Caki2 (cell line): ENCODE data around the gene ALOX15. TPM values are rescaled to one million over a fixed set of nuclear protein-coding genes. Genes with fewer than 3 reads are reported as not detected.

ENCODE experiments used
- DNase-seq: peaks from one replicate; pipeline ENCODE4 v3.0.0-alpha.2; 2015; ENCODE audit warnings: low read depth
- in situ Hi-C: cut with HindIII; loops from 2 replicates; pipeline ENCODE4 v1.10.0; 2016; ENCODE audit warnings: low sequenced_read_pairs, low pct_unique_long_range_greater_than_20kb, mixed read lengths
- total RNA-seq: library from RNA; depleted of rRNA; stranded (reverse); fragments of >200 nt; shearing (Covaris generic); gene quantifications from 2 replicates; pipeline ENCODE4 v1.2.3, GENCODE V29; 2014; ENCODE audit warnings: low replicate concordance; rRNA removed

Gene ALOX15
- total RNA-seq, 1 experiment from 2014 or later: not detected

GRCh38 chr17:4586043-4586442, 55.4 kb downstream of the ALOX15 start:
- in situ Hi-C loops: no loop called here
- no peak for DNase-seq

DNA sequence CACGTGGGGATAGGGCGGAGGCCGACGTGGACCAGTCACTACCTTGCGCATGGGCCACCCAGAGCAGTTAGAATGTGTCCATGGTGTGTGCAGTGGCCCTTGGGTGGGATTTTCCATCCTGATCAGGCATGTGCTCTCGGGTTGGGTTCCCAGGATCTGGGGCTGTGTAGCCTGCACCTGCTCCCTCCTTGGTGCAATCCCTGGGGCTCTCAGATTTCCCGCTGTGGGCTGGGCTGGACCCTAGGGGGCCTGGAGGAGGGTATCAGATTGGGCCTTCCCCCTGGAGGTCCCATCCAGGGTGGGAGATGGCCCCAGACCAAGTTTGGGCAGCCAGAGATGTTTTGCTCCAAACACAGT, 55.9 kb downstream of the ALOX15 start:
- no peak for DNase-seq
- in situ Hi-C loops: no loop called here

- peak; percentile 74 for DNase-seq
Measured at GRCh38 chr17:4584917-4585637, 56.4 kb downstream of the ALOX15 start.

DNA sequence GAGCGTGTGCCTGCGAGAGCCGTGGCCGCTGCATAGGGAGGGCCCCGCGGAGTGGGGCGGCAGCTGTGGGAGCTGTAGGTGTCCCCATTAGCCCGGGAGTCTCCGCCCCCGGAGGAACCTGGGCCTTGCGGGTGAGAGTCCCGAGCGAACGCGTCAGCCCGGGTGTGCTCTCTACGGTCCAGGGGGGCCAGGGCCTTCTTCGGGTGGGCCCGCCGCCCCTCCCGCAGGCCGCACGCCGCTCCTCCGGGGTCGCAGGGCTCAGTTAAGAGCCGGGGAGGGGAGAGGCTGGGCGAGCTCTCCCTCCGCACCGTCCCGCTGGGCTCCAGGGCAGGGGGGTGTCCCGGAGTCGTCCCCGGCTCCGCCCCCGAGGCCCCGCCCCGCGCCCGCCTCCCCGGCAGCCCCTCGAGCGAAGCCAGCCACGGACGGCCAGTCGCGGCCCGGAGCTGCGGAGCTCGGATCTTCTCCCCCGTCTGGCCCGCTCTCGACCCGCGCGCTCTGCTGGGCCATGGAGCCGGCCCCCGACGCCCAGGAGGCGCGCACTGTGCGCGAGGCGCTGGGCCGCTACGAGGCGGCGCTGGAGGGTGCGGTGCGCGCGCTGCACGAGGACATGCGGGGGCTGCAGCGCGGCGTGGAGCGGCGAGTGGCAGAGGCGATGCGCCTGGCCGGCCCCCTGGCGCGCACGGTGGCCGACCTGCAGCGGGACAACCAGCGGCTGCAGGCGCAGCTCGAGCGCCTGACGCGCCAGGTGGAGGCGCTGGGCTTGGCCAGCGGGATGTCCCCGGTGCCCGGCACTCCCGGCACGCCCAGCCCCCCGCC, 57.2 kb downstream of the ALOX15 start, which contains the start of gene SMTNL2:
TSS of gene SMTNL2 (plus strand) at position 429 of the 816 bp plus-strand sequence. CDS start at position 506, 77 bp downstream.
- in situ Hi-C loops: no loop called here
- peak; percentile 35 for DNase-seq

More at GRCh38 chr17:4584917-4585637, 56.4 kb downstream of the ALOX15 start:
- in situ Hi-C loops: no loop called here

DNA sequence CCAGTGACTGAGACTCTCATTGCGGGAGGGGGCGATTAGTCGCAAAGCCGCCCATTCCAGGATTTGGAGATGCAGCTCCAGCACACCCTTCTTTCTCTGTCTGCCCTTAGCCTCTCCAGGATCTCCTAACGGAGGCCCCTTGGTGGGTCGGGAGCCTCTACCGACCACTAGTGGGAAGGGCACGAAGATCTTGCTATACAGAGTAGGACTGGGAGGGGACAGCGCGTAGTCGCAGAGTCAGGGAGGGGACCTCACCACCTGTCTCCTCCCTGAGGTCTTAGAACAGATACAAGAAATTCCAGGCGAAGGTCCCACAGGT, 57.7 kb downstream of the ALOX15 start:
- no peak for DNase-seq
- in situ Hi-C loops: no loop called here

DNA sequence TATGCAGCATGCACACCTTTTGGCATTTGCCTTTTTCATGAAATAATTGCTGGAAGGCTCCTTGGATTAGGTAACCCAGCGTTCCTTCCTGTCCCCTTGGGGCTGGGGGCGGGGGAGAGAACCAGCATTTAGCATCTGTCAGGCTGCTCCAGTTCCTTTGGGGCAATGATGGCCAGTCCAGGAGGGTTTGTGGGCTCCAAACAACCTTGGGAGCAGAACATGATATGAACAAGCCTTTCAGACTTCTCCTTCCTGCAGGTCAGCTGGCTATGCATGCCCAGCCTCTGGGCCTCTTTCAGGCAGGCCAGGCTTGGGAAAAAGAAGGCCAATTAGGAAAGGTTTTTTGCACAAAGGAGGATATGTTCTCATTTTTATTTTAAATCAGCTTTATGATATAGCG, 58.3 kb downstream of the ALOX15 start:
- in situ Hi-C loops: no loop called here
- no peak for DNase-seq

DNA sequence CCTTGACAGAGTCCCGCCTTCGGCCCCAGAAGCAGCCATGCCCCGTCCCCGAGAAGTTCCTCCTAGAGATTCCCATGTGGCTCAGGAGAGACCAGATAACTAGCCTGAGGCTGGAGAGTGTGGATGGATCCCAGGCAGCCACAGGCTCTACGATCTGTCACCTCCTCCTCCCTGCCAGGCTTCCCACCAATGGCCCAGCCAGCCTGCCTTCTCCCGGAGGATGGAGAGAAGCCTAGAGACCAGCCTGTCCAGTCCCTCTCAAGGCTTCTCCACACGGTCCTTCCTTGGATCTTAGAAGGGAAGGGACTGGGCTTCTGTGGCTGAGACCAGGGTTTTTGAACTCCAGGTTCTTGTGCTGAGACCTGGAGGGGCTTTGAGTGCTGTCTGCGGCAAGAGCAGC, 58.8 kb downstream of the ALOX15 start:
- DNase-seq: no peak
- in situ Hi-C loops: no loop called here

DNA sequence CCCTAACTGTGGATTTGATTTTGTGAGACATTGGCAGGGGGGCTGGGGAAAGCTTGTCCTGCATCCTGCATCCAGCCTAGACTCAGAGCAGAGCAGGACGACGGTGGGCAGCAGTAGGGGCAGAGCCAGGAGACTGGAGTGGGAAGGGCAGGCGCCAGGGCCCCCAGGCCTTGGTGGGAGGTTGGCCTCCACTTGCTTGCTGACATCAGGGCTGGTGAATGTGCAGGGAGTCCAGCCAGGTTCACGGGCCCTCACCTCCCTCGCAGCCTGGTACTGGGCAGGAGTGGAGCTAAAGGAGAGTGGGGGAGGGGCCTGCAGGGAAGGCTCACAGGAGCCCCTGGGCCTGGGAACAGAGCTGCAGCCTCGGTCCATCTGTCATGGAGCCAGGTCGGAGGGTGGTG, 59.4 kb downstream of the ALOX15 start:
- no peak for DNase-seq
- in situ Hi-C loops: no loop called here

Other genes starting within 250 kb of the ALOX15 start
- 2.7 TPM in 1 of 2 replicates, not detected in the other for gene SPNS3, start 207.7 kb downstream of the ALOX15 start, total RNA-seq
- 0.71 and 2.3 TPM in 2 replicates for gene SPNS2, start 142.8 kb downstream of the ALOX15 start, total RNA-seq
- gene MYBBP1A, start 86.3 kb downstream of the ALOX15 start, total RNA-seq: 44.6 and 44.8 TPM in 2 replicates
- gene GGT6, start 81.1 kb downstream of the ALOX15 start, total RNA-seq: not detected in 2 replicates
- gene SMTNL2, start 57.1 kb downstream of the ALOX15 start, total RNA-seq: 2.4 and 2.9 TPM in 2 replicates
- gene PELP1, start 62.5 kb upstream of the ALOX15 start, total RNA-seq: 16.7 and 21.1 TPM in 2 replicates
- 14.6 and 17.1 TPM in 2 replicates for gene ARRB2, start 69.0 kb upstream of the ALOX15 start, total RNA-seq
- gene MED11, start 89.8 kb upstream of the ALOX15 start, total RNA-seq: 21.8 and 23.9 TPM in 2 replicates
- gene ZMYND15, start 98.2 kb upstream of the ALOX15 start, total RNA-seq: 0.03 and 0.09 TPM in 2 replicates
- 0.41 TPM in 1 of 2 replicates, not detected in the other for gene CXCL16, start 98.2 kb upstream of the ALOX15 start, total RNA-seq
- not detected in 2 replicates for gene TM4SF5, start 130.2 kb upstream of the ALOX15 start, total RNA-seq
- gene VMO1, start 144.7 kb upstream of the ALOX15 start, total RNA-seq: not detected in 2 replicates
- not detected in 2 replicates for gene GLTPD2, start 147.3 kb upstream of the ALOX15 start, total RNA-seq
- 205 and 277 TPM in 2 replicates for gene PSMB6, start 154.5 kb upstream of the ALOX15 start, total RNA-seq
- gene PLD2, start 165.5 kb upstream of the ALOX15 start, total RNA-seq: 6.1 and 31.9 TPM in 2 replicates
- 25.0 and 30.1 TPM in 2 replicates for gene MINK1, start 191.7 kb upstream of the ALOX15 start, total RNA-seq